ENCODE results near the gene MED19. TPM values are rescaled to one million over a fixed set of nuclear protein-coding genes. Genes with fewer than 3 reads are reported as not detected.

MED19 gene, protein sequence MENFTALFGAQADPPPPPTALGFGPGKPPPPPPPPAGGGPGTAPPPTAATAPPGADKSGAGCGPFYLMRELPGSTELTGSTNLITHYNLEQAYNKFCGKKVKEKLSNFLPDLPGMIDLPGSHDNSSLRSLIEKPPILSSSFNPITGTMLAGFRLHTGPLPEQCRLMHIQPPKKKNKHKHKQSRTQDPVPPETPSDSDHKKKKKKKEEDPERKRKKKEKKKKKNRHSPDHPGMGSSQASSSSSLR
- total RNA-seq, result 9.6 TPM
- long read RNA-seq, transcript MED19-202 (5 exons, 1,203 nt), result major isoform, 23 of 28 reads
- long read RNA-seq, partial matches to known transcripts, result 0 of 28 reads
- long read RNA-seq, other reads (novel, unspliced or antisense), result 4 of 28 reads

DNA sequence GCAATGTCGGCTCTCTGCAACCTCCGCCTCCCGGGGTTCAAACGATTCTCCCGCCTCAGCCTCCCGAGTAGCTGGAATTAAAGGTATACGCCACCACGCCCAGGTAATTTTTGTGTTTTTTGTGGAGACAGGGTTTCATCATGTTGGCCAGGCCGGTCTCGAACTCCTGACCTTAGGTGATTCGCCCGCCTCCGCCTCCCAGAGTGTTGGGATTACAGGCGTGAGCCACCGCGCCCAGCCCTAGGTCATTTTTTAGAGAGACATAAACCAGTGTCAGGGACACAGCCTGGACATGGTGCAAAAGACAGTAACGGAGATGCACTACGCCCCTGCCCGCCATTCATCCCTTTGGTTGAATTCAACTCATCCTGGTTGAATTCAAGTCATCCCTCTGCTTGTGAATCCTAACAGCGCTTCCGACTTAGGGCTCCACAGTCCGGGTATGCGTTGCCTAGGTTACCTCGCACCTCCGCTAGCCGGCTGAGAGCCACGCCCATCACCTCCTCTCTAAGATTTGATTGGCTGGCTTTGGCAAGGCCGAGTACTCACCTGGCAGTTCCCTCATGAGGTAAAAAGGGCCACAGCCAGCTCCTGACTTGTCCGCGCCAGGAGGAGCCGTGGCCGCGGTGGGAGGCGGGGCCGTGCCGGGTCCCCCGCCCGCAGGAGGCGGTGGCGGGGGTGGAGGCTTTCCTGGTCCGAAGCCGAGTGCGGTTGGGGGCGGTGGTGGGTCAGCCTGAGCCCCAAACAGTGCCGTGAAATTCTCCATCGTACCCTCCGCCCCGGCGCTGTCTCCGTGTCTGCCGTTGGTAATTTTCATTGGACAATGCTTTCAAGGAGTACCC lies at the start of gene MED19:
Gene MED19 (minus strand): TSS at position 802 of the 842 bp plus-strand sequence. CDS start 36 bp downstream, at position 766.
- no peaks in the 10 kb centered on the region for H3K9me3 ChIP-seq
- H3K4me3 ChIP-seq, result peak within 1 kb of the TSS; percentile 82
- H3K36me3 ChIP-seq, result no peaks in the 10 kb centered on the region
- ATAC-seq, result peak; percentile 81
- peaks cover 31% of the 10 kb centered on the region for H3K4me1 ChIP-seq
- intact Hi-C loops (cut with DNase I), result no loop called here
- peak; percentile 90 for DNase-seq
- no peaks in the 10 kb centered on the region for H3K27me3 ChIP-seq
- peak within 1 kb of the TSS; percentile 90 for H3K27ac ChIP-seq
- TF ChIP-seq, protein P1, sequence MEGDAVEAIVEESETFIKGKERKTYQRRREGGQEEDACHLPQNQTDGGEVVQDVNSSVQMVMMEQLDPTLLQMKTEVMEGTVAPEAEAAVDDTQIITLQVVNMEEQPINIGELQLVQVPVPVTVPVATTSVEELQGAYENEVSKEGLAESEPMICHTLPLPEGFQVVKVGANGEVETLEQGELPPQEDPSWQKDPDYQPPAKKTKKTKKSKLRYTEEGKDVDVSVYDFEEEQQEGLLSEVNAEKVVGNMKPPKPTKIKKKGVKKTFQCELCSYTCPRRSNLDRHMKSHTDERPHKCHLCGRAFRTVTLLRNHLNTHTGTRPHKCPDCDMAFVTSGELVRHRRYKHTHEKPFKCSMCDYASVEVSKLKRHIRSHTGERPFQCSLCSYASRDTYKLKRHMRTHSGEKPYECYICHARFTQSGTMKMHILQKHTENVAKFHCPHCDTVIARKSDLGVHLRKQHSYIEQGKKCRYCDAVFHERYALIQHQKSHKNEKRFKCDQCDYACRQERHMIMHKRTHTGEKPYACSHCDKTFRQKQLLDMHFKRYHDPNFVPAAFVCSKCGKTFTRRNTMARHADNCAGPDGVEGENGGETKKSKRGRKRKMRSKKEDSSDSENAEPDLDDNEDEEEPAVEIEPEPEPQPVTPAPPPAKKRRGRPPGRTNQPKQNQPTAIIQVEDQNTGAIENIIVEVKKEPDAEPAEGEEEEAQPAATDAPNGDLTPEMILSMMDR (IDR thresholded peaks at IDR 0.05), result no peak

DNA sequence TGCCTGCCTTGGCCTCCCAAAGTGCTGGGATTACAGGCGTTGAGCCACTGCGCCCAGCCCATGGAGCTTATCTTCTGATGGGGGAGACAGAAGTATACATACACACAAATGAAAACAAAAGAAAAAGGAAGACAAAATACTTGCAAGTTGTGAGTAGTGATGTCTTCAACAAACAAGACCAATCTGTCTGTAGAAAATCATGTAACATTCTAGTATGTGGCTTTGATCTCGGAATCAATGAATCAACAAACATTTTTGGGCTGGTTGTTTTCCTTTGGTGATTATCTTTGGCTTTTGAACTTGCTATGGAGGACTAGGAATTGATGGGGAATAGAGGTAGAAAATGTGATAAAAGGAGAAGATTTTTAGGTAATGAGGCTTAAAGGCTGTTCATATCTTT lies 46.2 kb upstream of the MED19 start:
- no peak for DNase-seq
- TF ChIP-seq, protein P1 (IDR thresholded peaks at IDR 0.05), result no peak
- no peak overlapping the region for H3K4me3 ChIP-seq
- no peak for ATAC-seq
- no peaks in the 10 kb centered on the region for H3K27me3 ChIP-seq
- H3K27ac ChIP-seq, result no peak overlapping the region
- H3K4me1 ChIP-seq, result no peaks in the 10 kb centered on the region
- intact Hi-C loops (cut with DNase I), result no loop called here
- H3K9me3 ChIP-seq, result no peaks in the 10 kb centered on the region
- no peaks in the 10 kb centered on the region for H3K36me3 ChIP-seq

DNA sequence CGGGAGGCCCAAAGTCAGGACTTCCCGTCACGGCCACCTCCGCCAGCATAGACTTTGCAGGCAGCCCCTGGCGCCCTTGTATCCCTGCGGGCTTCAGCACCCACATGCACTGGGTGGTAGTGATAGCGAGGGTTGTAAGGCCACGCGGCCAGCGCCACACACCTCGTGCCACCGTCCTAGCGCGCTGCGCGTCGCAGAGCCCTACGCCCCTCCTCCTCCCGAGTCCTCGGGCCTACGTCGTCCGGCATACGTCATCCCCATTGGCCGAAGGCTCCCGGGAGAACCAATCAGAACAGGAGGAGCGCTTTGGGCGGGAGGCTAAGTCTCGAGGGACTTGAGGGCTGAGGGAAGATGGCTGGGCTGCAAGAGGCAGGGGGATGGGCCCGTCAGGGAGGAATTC lies 40.9 kb upstream of the MED19 start:
- Histone ChIP-seq H3K4me3 (no peak overlapping the region), H3K9me3 (no peaks in the 10 kb centered on the region), H3K36me3 (no peaks in the 10 kb centered on the region), H3K27me3 (no peaks in the 10 kb centered on the region), H3K4me1 (no peaks in the 10 kb centered on the region), H3K27ac (no peak overlapping the region)
- intact Hi-C loops (cut with DNase I), result no loop called here
- no peak for DNase-seq
- TF ChIP-seq, protein P1 (IDR thresholded peaks at IDR 0.05), result no peak
- ATAC-seq, result peak; percentile 16

DNA sequence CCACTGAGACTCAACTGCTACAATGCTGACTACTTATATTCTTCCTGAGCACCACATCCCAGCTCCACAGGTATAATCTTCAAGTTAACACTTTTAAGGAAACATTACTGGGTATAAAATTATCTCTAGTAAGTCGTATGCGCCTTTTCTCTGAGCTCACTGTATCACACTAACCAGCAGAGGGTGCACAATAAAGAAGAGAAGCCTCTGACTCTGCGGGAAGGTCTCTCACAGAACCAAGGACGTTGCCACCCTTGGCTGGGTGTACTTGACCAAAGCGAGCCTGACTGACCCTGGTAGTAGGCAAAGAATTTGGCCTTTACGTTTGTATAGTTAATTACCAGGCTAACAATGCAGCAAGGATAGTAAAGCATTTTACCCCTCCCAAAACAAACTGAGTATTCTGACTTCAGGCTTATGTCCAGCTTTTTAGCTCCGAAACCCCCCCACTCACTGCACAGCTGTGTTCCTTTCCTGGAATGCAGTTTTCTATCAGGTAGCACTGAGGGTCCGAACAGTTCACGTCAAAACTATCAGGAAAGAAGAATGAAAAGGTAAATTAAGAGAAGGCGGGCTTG lies 39.8 kb upstream of the MED19 start, which contains the start of gene BTBD18:
Gene BTBD18 (minus strand): TSS at position 144 of the 578 bp plus-strand sequence. CDS start 631 bp downstream, outside the sequence.
- TF ChIP-seq, protein P1 (IDR thresholded peaks at IDR 0.05), result peak; percentile 47
- H3K4me1 ChIP-seq, result no peaks in the 10 kb centered on the region
- no peaks in the 10 kb centered on the region for H3K36me3 ChIP-seq
- peak; percentile 92 for ATAC-seq
- no peak within 1 kb of the TSS for H3K4me3 ChIP-seq
- DNase-seq, result no peak
- intact Hi-C loops (cut with DNase I), result no loop called here
- no peaks in the 10 kb centered on the region for H3K9me3 ChIP-seq
- no peak within 1 kb of the TSS for H3K27ac ChIP-seq
- H3K27me3 ChIP-seq, result no peaks in the 10 kb centered on the region

DNA sequence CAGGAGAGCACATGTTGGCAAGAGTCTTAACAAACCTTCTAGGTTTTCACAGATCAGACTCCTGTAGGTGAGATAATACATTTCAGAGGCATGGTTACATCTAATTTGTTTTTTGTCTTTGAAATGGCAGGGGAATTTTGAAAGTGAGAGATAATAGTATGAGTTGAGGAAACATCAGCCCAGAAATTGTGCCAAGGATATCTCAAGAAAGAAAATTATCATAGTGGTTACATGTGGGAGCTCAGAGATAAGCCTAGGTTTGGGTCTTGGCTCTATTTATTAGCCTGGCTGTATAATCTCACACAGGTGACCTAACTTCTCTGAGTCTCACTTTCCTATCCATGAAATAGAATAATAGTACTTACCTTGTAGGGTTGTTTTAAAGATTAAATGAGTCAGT lies 39.2 kb upstream of the MED19 start:
- Histone ChIP-seq H3K27ac (no peak overlapping the region), H3K36me3 (peaks cover 2% of the 10 kb centered on the region), H3K27me3 (no peaks in the 10 kb centered on the region), H3K9me3 (no peaks in the 10 kb centered on the region), H3K4me3 (no peak overlapping the region), H3K4me1 (no peaks in the 10 kb centered on the region)
- TF ChIP-seq, protein P1 (IDR thresholded peaks at IDR 0.05), result no peak
- ATAC-seq (no peak), DNase-seq (no peak)
- intact Hi-C loops (cut with DNase I), result no loop called here

Data from upper lobe of right lung (tissue), 1 donor.